A549 (cell line): ENCODE results near the gene KRTAP4-4. TPM values are rescaled to one million over a fixed set of nuclear protein-coding genes. Genes with fewer than 3 reads are reported as not detected.
"Not testable (repeated sequence)": the region's sequence is repeated elsewhere in the genome, so short reads cannot be mapped to it uniquely, and the experiment has no call there.

Source experiments
- ATAC-seq, 2 experiments: fragments of 200-7000 bp in 1 of 2; fragments of >200 bp in 1 of 2; cut with Nextera tagmentation in 1 of 2; cut with Tn5 transposase in 1 of 2; 3 replicates each; pipeline versions ENCODE4 v1.8.0 to v1.9.1; 2018 to 2020; ENCODE audit warnings: mild to moderate bottlenecking in 1 of 2, moderate library complexity in 1 of 2
- CTCF ChIA-PET: fragments of 300-600 bp; sonication (Branson Sonifier 250); formaldehyde crosslinking; extraction: SDS; loops from one replicate; lab custom pipeline; 2021; ENCODE audit warnings: antibody characterized with exemption, inconsistent platforms; lab: Yijun Ruan, JAX
- POLR2A ChIA-PET: fragments of 350-600 bp; formaldehyde crosslinking; extraction: SDS; loops from one replicate; lab custom pipeline; 2021; ENCODE audit warnings: antibody characterized with exemption, inconsistent platforms; lab: Yijun Ruan, JAX
- DNase-seq, 2 experiments: peaks; one replicate each; pipeline versions ENCODE4 v3.0.0 to v3.0.0-alpha.2; 2011 to 2016; ENCODE audit warnings: low read depth in 1 of 2, low spot score in 1 of 2
- FAIRE-seq: peaks from 2 replicates; lab custom pipeline; 2011; peaks lifted over from hg19 to GRCh38; lab: Jason Lieb, UNC
- H3K27ac ChIP-seq, 2 experiments: fragments of >200 bp; sonication (Bioruptor Twin); formaldehyde crosslinking; 3 replicates each; pipeline ENCODE4 v1.5.1; 2016 to 2017
- H3K4me1 ChIP-seq: fragments of >200 bp; sonication (Bioruptor Twin); formaldehyde crosslinking; 3 replicates; pipeline ENCODE4 v1.6.1; 2016
- H3K4me2 ChIP-seq: fragments of >200 bp; sonication (Bioruptor Twin); formaldehyde crosslinking; 3 replicates; pipeline ENCODE4 v1.6.1; 2016
- H3K4me3 ChIP-seq: fragments of >200 bp; sonication (Bioruptor Twin); formaldehyde crosslinking; 3 replicates; pipeline ENCODE4 v1.5.1; 2016
- H3K9me3 ChIP-seq: fragments of >200 bp; sonication (Bioruptor Twin); formaldehyde crosslinking; 3 replicates; pipeline ENCODE4 v1.6.1; 2016
- BHLHE40 ChIP-seq: IDR thresholded peaks from 2 replicates; pipeline ENCODE4 v1.6.1; 2012; ENCODE audit warnings: low read depth, low read length, inconsistent platforms
- CHD2 ChIP-seq: fragments of 150-350 bp; IDR thresholded peaks from 2 replicates; pipeline ENCODE4 v1.6.1; 2014; ENCODE audit warnings: low read length; ENCODE audit not compliant: partially characterized antibody
- EHMT2 ChIP-seq: fragments of 200-600 bp; sonication (generic); IDR thresholded peaks from 2 replicates; pipeline ENCODE4 v1.6.1; 2016; ENCODE audit warnings: antibody characterized with exemption, low read depth, mild to moderate bottlenecking, moderate library complexity
- ESRRA ChIP-seq: fragments of 150-350 bp; IDR thresholded peaks from 2 replicates; pipeline ENCODE4 v1.6.1; 2014; ENCODE audit warnings: mild to moderate bottlenecking, low read length, borderline replicate concordance
- HOXA7 ChIP-seq: fragments of 250-450 bp; sonication (Bioruptor Pico); IDR thresholded peaks from 2 replicates; pipeline ENCODE4 v1.5.0; 2020; ENCODE audit warnings: mild to moderate bottlenecking, moderate library complexity
- HOXB13 ChIP-seq: fragments of 250-450 bp; sonication (Bioruptor Pico); IDR thresholded peaks from 2 replicates; pipeline ENCODE4 v1.5.0; 2020; ENCODE audit warnings: low read depth, mild to moderate bottlenecking, moderate library complexity
- JUN ChIP-seq, 2 experiments: fragments of >200 bp; sonication (Bioruptor Twin); formaldehyde crosslinking; IDR thresholded peaks; 2 replicates in 1 of 2; 3 replicates in 1 of 2; pipeline ENCODE4 v1.6.1; 2016 to 2017
- MAZ ChIP-seq: fragments of 150-350 bp; IDR thresholded peaks from 2 replicates; pipeline ENCODE4 v1.6.1; 2014; ENCODE audit warnings: antibody characterized with exemption, low read depth, low read length, borderline replicate concordance
- PHF8 ChIP-seq: fragments of 200-600 bp; sonication (generic); IDR thresholded peaks from 2 replicates; pipeline ENCODE4 v1.6.1; 2016; ENCODE audit warnings: low read depth, mild to moderate bottlenecking, antibody characterized with exemption, moderate library complexity, borderline replicate concordance
- RFX5 ChIP-seq: fragments of 450-650 bp; IDR thresholded peaks from 2 replicates; pipeline ENCODE4 v1.7.1; 2014; ENCODE audit warnings: antibody characterized with exemption, mild to moderate bottlenecking, moderate library complexity
- TFCP2L1 ChIP-seq: fragments of 250-450 bp; sonication (Bioruptor Pico); IDR thresholded peaks from 2 replicates; pipeline ENCODE4 v1.5.0; 2021; ENCODE audit warnings: mild to moderate bottlenecking
- TP53 ChIP-seq: fragments of 250-450 bp; sonication (Bioruptor Pico); IDR thresholded peaks from 2 replicates; pipeline ENCODE4 v1.5.0; 2021; ENCODE audit warnings: mild to moderate bottlenecking, moderate library complexity
- ZNF302 ChIP-seq: fragments of 250-450 bp; sonication (Bioruptor Pico); IDR thresholded peaks from 2 replicates; pipeline ENCODE4 v1.9.0; 2021; ENCODE audit warnings: inconsistent platforms, mild to moderate bottlenecking, moderate library complexity
- ZSCAN20 ChIP-seq: fragments of 250-450 bp; sonication (Bioruptor Pico); IDR thresholded peaks from 2 replicates; pipeline ENCODE4 v1.8.0; 2022; ENCODE audit warnings: mild to moderate bottlenecking, moderate library complexity
- WGBS: methylation state at CpG from one replicate; pipeline ENCODE4 v1.1.6; 2017; ENCODE audit errors: missing lambda C conversion rate; 5-methylcytosine and 5-hydroxymethylcytosine counted together
- polyA plus RNA-seq, 4 experiments: library from polyadenylated mRNA; depleted of rRNA in 3 of 4; stranded (reverse); fragments of >200 nt; fragmentation: RNase III in 1 of 4; extraction: RNeasy Plus Mini Kit Qiagen cat#74134 plus additional on column Dnase treatment in 1 of 4; gene quantifications; 2 replicates in 3 of 4; 3 replicates in 1 of 4; pipeline ENCODE4 v1.2.3, GENCODE V29; 2011 to 2017
- TF ChIP-seq, protein P1 (sequence below): fragments of 450-650 bp; IDR thresholded peaks from 2 replicates; pipeline ENCODE4 v1.6.1; 2014; ENCODE audit warnings: antibody characterized with exemption
- TF ChIP-seq, protein P2 (sequence below): fragments of 200-600 bp; sonication (generic); IDR thresholded peaks from 2 replicates; pipeline ENCODE4 v1.6.1; 2016; ENCODE audit warnings: antibody characterized with exemption, mild to moderate bottlenecking, moderate library complexity
- TF ChIP-seq, protein P3 (sequence below): IDR thresholded peaks from 2 replicates; pipeline ENCODE4 v1.6.1; 2012
- TF ChIP-seq, protein P4 (sequence below): fragments of 250-450 bp; sonication (Bioruptor Pico); IDR thresholded peaks from 2 replicates; pipeline ENCODE4 v1.5.0; 2020; ENCODE audit warnings: low read depth, mild to moderate bottlenecking, moderate library complexity

The KRTAP4-4 gene
- polyA plus RNA-seq, 2 of the 4 experiments (the other 2 are of a cell fraction) = not detected

DNA sequence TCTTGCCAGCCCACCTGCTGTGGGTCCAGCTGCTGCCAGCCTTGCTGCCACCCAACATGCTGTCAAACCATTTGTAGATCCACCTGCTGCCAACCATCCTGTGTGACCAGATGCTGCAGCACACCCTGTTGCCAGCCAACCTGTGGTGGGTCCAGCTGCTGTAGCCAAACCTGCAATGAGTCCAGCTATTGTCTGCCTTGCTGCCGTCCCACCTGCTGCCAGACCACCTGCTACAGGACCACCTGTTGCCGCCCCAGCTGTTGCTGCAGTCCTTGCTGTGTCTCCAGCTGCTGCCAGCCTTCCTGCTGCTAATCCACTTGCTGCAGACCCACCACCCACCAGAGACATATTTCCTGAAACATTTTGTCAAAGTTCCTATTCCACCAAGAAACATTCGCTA lies 29.8 kb upstream of the KRTAP4-4 start:
- TF ChIP-seq, protein P1, sequence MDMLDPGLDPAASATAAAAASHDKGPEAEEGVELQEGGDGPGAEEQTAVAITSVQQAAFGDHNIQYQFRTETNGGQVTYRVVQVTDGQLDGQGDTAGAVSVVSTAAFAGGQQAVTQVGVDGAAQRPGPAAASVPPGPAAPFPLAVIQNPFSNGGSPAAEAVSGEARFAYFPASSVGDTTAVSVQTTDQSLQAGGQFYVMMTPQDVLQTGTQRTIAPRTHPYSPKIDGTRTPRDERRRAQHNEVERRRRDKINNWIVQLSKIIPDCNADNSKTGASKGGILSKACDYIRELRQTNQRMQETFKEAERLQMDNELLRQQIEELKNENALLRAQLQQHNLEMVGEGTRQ = no peak
- TF ChIP-seq, protein P2, sequence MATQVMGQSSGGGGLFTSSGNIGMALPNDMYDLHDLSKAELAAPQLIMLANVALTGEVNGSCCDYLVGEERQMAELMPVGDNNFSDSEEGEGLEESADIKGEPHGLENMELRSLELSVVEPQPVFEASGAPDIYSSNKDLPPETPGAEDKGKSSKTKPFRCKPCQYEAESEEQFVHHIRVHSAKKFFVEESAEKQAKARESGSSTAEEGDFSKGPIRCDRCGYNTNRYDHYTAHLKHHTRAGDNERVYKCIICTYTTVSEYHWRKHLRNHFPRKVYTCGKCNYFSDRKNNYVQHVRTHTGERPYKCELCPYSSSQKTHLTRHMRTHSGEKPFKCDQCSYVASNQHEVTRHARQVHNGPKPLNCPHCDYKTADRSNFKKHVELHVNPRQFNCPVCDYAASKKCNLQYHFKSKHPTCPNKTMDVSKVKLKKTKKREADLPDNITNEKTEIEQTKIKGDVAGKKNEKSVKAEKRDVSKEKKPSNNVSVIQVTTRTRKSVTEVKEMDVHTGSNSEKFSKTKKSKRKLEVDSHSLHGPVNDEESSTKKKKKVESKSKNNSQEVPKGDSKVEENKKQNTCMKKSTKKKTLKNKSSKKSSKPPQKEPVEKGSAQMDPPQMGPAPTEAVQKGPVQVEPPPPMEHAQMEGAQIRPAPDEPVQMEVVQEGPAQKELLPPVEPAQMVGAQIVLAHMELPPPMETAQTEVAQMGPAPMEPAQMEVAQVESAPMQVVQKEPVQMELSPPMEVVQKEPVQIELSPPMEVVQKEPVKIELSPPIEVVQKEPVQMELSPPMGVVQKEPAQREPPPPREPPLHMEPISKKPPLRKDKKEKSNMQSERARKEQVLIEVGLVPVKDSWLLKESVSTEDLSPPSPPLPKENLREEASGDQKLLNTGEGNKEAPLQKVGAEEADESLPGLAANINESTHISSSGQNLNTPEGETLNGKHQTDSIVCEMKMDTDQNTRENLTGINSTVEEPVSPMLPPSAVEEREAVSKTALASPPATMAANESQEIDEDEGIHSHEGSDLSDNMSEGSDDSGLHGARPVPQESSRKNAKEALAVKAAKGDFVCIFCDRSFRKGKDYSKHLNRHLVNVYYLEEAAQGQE = no peak
- no peak for TF ChIP-seq JUN (IDR thresholded peaks at IDR 0.05)
- TF ChIP-seq ESRRA = no peak
- TF ChIP-seq ZNF302 (CRISPR knock-in tag) = no peak
- no peak for TF ChIP-seq PHF8
- no peak for TF ChIP-seq EHMT2
- TF ChIP-seq ZSCAN20 (CRISPR knock-in tag) = no peak
- TF ChIP-seq TP53 (CRISPR knock-in tag) = no peak
- TF ChIP-seq HOXB13 = no peak
- no peak for TF ChIP-seq TFCP2L1 (CRISPR knock-in tag)
- TF ChIP-seq HOXA7 (CRISPR knock-in tag) = no peak
- no peak for TF ChIP-seq BHLHE40
- TF ChIP-seq MAZ = no peak
- TF ChIP-seq CHD2 = no peak
- TF ChIP-seq, protein P3, sequence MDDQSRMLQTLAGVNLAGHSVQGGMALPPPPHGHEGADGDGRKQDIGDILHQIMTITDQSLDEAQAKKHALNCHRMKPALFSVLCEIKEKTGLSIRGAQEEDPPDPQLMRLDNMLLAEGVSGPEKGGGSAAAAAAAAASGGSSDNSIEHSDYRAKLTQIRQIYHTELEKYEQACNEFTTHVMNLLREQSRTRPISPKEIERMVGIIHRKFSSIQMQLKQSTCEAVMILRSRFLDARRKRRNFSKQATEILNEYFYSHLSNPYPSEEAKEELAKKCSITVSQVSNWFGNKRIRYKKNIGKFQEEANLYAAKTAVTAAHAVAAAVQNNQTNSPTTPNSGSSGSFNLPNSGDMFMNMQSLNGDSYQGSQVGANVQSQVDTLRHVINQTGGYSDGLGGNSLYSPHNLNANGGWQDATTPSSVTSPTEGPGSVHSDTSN = no peak
- no peak for TF ChIP-seq RFX5
- TF ChIP-seq, protein P4, sequence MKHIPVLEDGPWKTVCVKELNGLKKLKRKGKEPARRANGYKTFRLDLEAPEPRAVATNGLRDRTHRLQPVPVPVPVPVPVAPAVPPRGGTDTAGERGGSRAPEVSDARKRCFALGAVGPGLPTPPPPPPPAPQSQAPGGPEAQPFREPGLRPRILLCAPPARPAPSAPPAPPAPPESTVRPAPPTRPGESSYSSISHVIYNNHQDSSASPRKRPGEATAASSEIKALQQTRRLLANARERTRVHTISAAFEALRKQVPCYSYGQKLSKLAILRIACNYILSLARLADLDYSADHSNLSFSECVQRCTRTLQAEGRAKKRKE = no peak
- DNase-seq = no peak
- Histone ChIP-seq H3K4me1 (no peaks in the 10 kb centered on the region), H3K4me3 (no peak overlapping the region), H3K27ac (no peak overlapping the region), H3K4me2 (no peak overlapping the region), H3K9me3 (no peaks in the 10 kb centered on the region)
- WGBS = 77% methylated on average over 2 of the region's 3 CpGs
- no peak; a peak in 1 of 6 replicates for ATAC-seq
- POLR2A ChIA-PET = no interaction called here
- CTCF ChIA-PET = no interaction called here
- FAIRE-seq = no peak

DNA sequence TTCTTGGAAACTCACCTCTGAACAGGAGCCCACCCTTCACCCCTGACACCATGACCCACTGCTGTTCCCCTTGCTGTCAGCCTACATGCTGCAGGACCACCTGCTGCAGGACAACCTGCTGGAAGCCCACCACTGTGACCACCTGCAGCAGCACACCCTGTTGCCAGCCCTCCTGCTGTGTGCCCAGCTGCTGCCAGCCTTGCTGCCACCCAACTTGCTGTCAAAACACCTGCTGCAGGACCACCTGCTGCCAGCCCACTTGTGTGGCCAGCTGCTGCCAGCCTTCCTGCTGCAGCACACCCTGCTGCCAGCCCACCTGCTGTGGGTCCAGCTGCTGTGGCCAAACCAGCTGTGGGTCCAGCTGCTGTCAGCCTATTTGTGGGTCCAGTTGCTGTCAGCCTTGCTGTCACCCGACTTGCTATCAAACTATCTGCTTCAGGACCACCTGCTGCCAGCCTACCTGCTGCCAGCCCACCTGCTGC lies 29.3 kb upstream of the KRTAP4-4 start, which contains the start of gene KRTAP9-1:
Gene KRTAP9-1 (plus strand): TSS at position 51 of the 482 bp plus-strand sequence. CDS start 0 bp downstream, at position 51.
- WGBS = 33% methylated on average over 1 of the region's 1 CpG
- FAIRE-seq, ATAC-seq, H3K9me3 ChIP-seq, H3K4me2 ChIP-seq, CTCF ChIA-PET, POLR2A ChIA-PET, H3K4me1 ChIP-seq, H3K27ac ChIP-seq, DNase-seq, H3K4me3 ChIP-seq: not testable (repeated sequence)
